Endothelial cell of umbilical vein (primary cell): ENCODE measurements around the gene ZNF43. TPM values are rescaled to one million over a fixed set of nuclear protein-coding genes. Genes with fewer than 3 reads are reported as not detected.

Experiments used
- BruUV-seq: library from RNA; stranded (reverse); fragments of 400-500 nt; replicated peaks from 2 replicates; lab custom pipeline; 2021; lab: Mats Ljungman, UMichigan
- CTCF ChIA-PET: fragments of 300-600, 350-600 bp; sonication (Branson Sonifier 250); formaldehyde crosslinking; loops from one replicate; lab custom pipeline; 2021; ENCODE audit warnings: antibody characterized with exemption, inconsistent platforms; lab: Charles Lee
- POLR2A ChIA-PET: fragments of 300-600, 350-600 bp; sonication (Branson Sonifier 250); formaldehyde crosslinking; loops from one replicate; lab custom pipeline; 2021; ENCODE audit warnings: antibody characterized with exemption, inconsistent platforms; lab: Charles Lee
- DNase-seq: peaks from one replicate; pipeline ENCODE4 v3.0.0-alpha.2; 2011; ENCODE audit warnings: low read depth, low spot score
- FAIRE-seq: peaks from 2 replicates; lab custom pipeline; 2011; peaks lifted over from hg19 to GRCh38; lab: Jason Lieb, UNC
- H2AFZ ChIP-seq: 2 replicates; pipeline ENCODE4 v1.6.0; 2012; ENCODE audit warnings: low read depth, low read length, control low read depth, inconsistent platforms
- H3K27ac ChIP-seq: 2 replicates; pipeline ENCODE4 v1.5.1; 2011; ENCODE audit warnings: low read depth, mild to moderate bottlenecking, control low read depth, low read length, moderate library complexity; ENCODE audit not compliant: insufficient read depth
- H3K27me3 ChIP-seq, 2 experiments: 2 replicates each; pipeline versions ENCODE4 v1.6.0 to v1.6.1; 2011; ENCODE audit warnings: low read length in 2 of 2, mixed read lengths in 1 of 2; ENCODE audit not compliant: control insufficient read depth in 2 of 2, insufficient read depth in 2 of 2
- H3K36me3 ChIP-seq, 2 experiments: 2 replicates in 1 of 2; 3 replicates in 1 of 2; pipeline ENCODE4 v1.5.1; 2011; ENCODE audit warnings: low read length in 2 of 2, mild to moderate bottlenecking in 1 of 2, moderate library complexity in 1 of 2; ENCODE audit not compliant: control insufficient read depth in 2 of 2, insufficient read depth in 2 of 2; ENCODE audit errors: extremely low read depth in 1 of 2
- H3K4me1 ChIP-seq: 3 replicates; pipeline ENCODE4 v1.5.1; 2011; ENCODE audit warnings: mild to moderate bottlenecking, low read length; ENCODE audit not compliant: control insufficient read depth, insufficient read depth; ENCODE audit errors: extremely low read depth
- H3K4me2 ChIP-seq: 2 replicates; pipeline ENCODE4 v1.6.1; 2011; ENCODE audit warnings: low read length, control low read depth, mixed read lengths; ENCODE audit not compliant: insufficient read depth
- H3K4me3 ChIP-seq, 3 experiments: fragments of 200-600 bp in 1 of 3; sonication (generic), shearing (Covaris generic) in 1 of 3; replicated peaks in 1 of 3; 2 replicates each; pipeline ENCODE4 v1.5.1; 2011 to 2016; ENCODE audit warnings: control low read depth in 3 of 3, low read length in 3 of 3, mild to moderate bottlenecking in 2 of 3, inconsistent platforms in 1 of 3, low read depth in 1 of 3, moderate library complexity in 1 of 3; ENCODE audit not compliant: insufficient read depth in 1 of 3
- H3K79me2 ChIP-seq: 2 replicates; pipeline ENCODE4 v1.6.0; 2012; ENCODE audit warnings: low read length, inconsistent platforms; ENCODE audit not compliant: control insufficient read depth, insufficient read depth
- H3K9ac ChIP-seq: replicated peaks from 2 replicates; pipeline ENCODE3; 2011; ENCODE audit warnings: low read length, control low read depth; ENCODE audit not compliant: insufficient read depth; ENCODE audit errors: extremely low read depth
- H3K9me1 ChIP-seq: replicated peaks from 3 replicates; pipeline ENCODE4 v1.6.0; 2011; ENCODE audit warnings: mild to moderate bottlenecking, low read length; ENCODE audit not compliant: control insufficient read depth, insufficient read depth; ENCODE audit errors: extremely low read depth
- H3K9me3 ChIP-seq: replicated peaks from 2 replicates; pipeline ENCODE4 v1.5.1; 2012; ENCODE audit warnings: low read length, inconsistent platforms; ENCODE audit not compliant: control insufficient read depth, insufficient read depth
- H4K20me1 ChIP-seq: replicated peaks from 2 replicates; pipeline ENCODE3; 2011; ENCODE audit warnings: mild to moderate bottlenecking, low read length; ENCODE audit not compliant: control insufficient read depth, insufficient read depth; ENCODE audit errors: extremely low read depth
- CTCF ChIP-seq, 2 donors: IDR thresholded peaks; 1 replicate in 1 of 2; 2 replicates in 1 of 2; pipeline ENCODE4 v1.5.1; 2011; ENCODE audit warnings: low read length in 2 of 2, mild to moderate bottlenecking in 2 of 2, moderate library complexity in 2 of 2, control low read depth in 1 of 2, inconsistent platforms in 1 of 2, low read depth in 1 of 2; ENCODE audit not compliant: insufficient read depth in 1 of 2; ENCODE audit errors: extremely low read depth in 1 of 2
- EZH2 ChIP-seq: IDR thresholded peaks from 2 replicates; pipeline ENCODE4 v1.6.1; 2012; ENCODE audit warnings: borderline replicate concordance, low read depth, mild to moderate bottlenecking, moderate library complexity, low read length, inconsistent platforms; ENCODE audit not compliant: severe bottlenecking
- FOS ChIP-seq: IDR thresholded peaks from 2 replicates; pipeline ENCODE4 v1.6.1; 2011; ENCODE audit warnings: mild to moderate bottlenecking, low read length, moderate library complexity, borderline replicate concordance; ENCODE audit not compliant: insufficient read depth
- GATA2 ChIP-seq: IDR thresholded peaks from 2 replicates; pipeline ENCODE4 v1.7.0; 2011; ENCODE audit warnings: low read depth, mild to moderate bottlenecking, moderate library complexity, mixed read lengths, low read length; ENCODE audit not compliant: insufficient read length, insufficient read depth
- JUN ChIP-seq: IDR thresholded peaks from 2 replicates; pipeline ENCODE4 v1.6.1; 2011; ENCODE audit warnings: borderline replicate concordance, low read depth; ENCODE audit not compliant: insufficient read length, insufficient read depth
- MAX ChIP-seq: IDR thresholded peaks from 2 replicates; pipeline ENCODE4 v1.6.1; 2011; ENCODE audit not compliant: insufficient read depth, insufficient read length
- MYC ChIP-seq: IDR thresholded peaks from one replicate; pipeline ENCODE4 v1.6.1; 2011; ENCODE audit warnings: mild to moderate bottlenecking, low read depth, low read length
- POLR2A ChIP-seq: IDR thresholded peaks from 2 replicates; pipeline ENCODE4 v1.6.1; 2012; ENCODE audit warnings: low read depth, mild to moderate bottlenecking, control low read depth, low read length
- POLR2AphosphoS5 ChIP-seq: IDR thresholded peaks from 2 replicates; pipeline ENCODE4 v1.6.1; 2012; ENCODE audit warnings: low read depth, mild to moderate bottlenecking, control low read depth, low read length, moderate library complexity; ENCODE audit not compliant: insufficient read depth
- dilution Hi-C: fragments of 300-500 bp; cut with MboI; formaldehyde crosslinking; loops from one replicate; pipeline ENCODE4 v1.15.0; 2019; ENCODE audit warnings: low sequenced_read_pairs; ENCODE audit not compliant: extremely low pct_ligation_motif_present
- intact Hi-C: fragments of 100-400 bp; cut with micrococcal nuclease; formaldehyde crosslinking; loops from one replicate; pipeline ENCODE4 v1.10.0; 2022
- polyA plus RNA-seq, 4 experiments: library from polyadenylated mRNA; depleted of rRNA in 3 of 4; stranded (reverse) in 3 of 4; unstranded in 1 of 4; fragments of >200 nt; gene quantifications; 2 replicates each; pipeline versions ENCODE4 v1.2.1 to v1.2.3, GENCODE V29; 2011 to 2012; ENCODE audit warnings: missing spikeins in 1 of 4
- total RNA-seq: library from RNA; stranded (reverse); gene quantifications from 2 replicates; pipeline ENCODE4 v1.2.3, GENCODE V29; 2021

ZNF43 gene
- total and polyA plus RNA-seq, 2 donors (not counting 3 experiments of a cell fraction or from before 2014, with no cell fraction given): 6.4 to 21.1 TPM

- Histone ChIP-seq H3K4me1 (no peaks in the 10 kb centered on the region), H3K27ac (no peak overlapping the region), H3K9ac (no peak overlapping the region), H3K27me3 (no peaks in the 10 kb centered on the region), H3K9me1 (no peaks in the 10 kb centered on the region), H3K79me2 (no peaks in the 10 kb centered on the region), H2AFZ (no peak overlapping the region), H3K36me3 (no peaks in the 10 kb centered on the region), H4K20me1 (no peaks in the 10 kb centered on the region), H3K4me3 (no peak overlapping the region), H3K4me2 (no peak overlapping the region), H3K9me3 (no peaks in the 10 kb centered on the region)
- no peak for FAIRE-seq
- CTCF ChIA-PET: no interaction called here
- no peak for DNase-seq
- dilution Hi-C loops: no loop called here
- POLR2A ChIA-PET: no interaction called here
- BruUV-seq: no TSS peak
- intact Hi-C loops: loop anchor here (10.0 kb wide), 1 partner anchor 932 kb away; the partner anchor contains the start of gene ZNF85
- TF ChIP-seq POLR2A: no peak
- TF ChIP-seq MYC: no peak
- no peak for TF ChIP-seq POLR2AphosphoS5
- TF ChIP-seq CTCF (IDR thresholded peaks at IDR 0.05; ENCODE audit: extremely low read depth in 1 of 2, insufficient read depth in 1 of 2, low read depth in 1 of 2, low read length in 2 of 2): no peak
- TF ChIP-seq EZH2: no peak
- TF ChIP-seq FOS: no peak
- TF ChIP-seq MAX: no peak
- no peak for TF ChIP-seq GATA2
- TF ChIP-seq JUN: no peak
Measured at GRCh38 chr19:21856773-21857514, 21.0 kb upstream of the ZNF43 start.
